HepG2 (cell line): ENCODE data around the gene FAM174C. TPM values are rescaled to one million over a fixed set of nuclear protein-coding genes. Genes with fewer than 3 reads are reported as not detected.
A peak's percentile ranks its signal among the peaks of the same experiment; 100 is the strongest.

Experiments
- CBX2 ChIP-seq, 2 experiments: fragments of 200-600 bp in 1 of 2; sonication (generic); formaldehyde crosslinking in 1 of 2; IDR thresholded peaks; 2 replicates each; pipeline versions ENCODE4 v1.7.0 to v1.8.1; 2018 to 2022; ENCODE audit warnings: low read depth in 2 of 2, low read length in 1 of 2, mild to moderate bottlenecking in 1 of 2, missing genetic modification reagents in 1 of 2
- FLYWCH1 ChIP-seq: sonication (generic); formaldehyde crosslinking; IDR thresholded peaks from 2 replicates; pipeline ENCODE4 v1.8.1; 2023; ENCODE audit warnings: mild to moderate bottlenecking, missing genetic modification reagents
- GTF2F1 ChIP-seq: fragments of 150-350 bp; IDR thresholded peaks from 2 replicates; pipeline ENCODE4 v1.6.1; 2014; ENCODE audit warnings: low read length
- HMG20B ChIP-seq: conservative IDR thresholded peaks from 2 replicates; pipeline ENCODE4 v1.6.1; 2016; ENCODE audit warnings: missing genetic modification reagents, missing compliant biosample characterization
- KLF11 ChIP-seq: IDR thresholded peaks from 2 replicates; pipeline ENCODE4 v1.6.1; 2016; ENCODE audit warnings: missing compliant biosample characterization
- KLF9 ChIP-seq: IDR thresholded peaks from 2 replicates; pipeline ENCODE4 v1.6.1; 2016; ENCODE audit warnings: low read depth
- NFIC ChIP-seq: IDR thresholded peaks from 2 replicates; pipeline ENCODE4 v1.6.1; 2012; ENCODE audit warnings: mild to moderate bottlenecking, low read length, inconsistent platforms
- SPEN ChIP-seq: sonication (generic); formaldehyde crosslinking; IDR thresholded peaks from 2 replicates; pipeline ENCODE4 v1.5.1; 2020; ENCODE audit warnings: low read depth, mild to moderate bottlenecking, missing genetic modification reagents
- STAG1 ChIP-seq: sonication (generic); formaldehyde crosslinking; IDR thresholded peaks from 2 replicates; pipeline ENCODE4 v1.4.0; 2020; ENCODE audit warnings: missing genetic modification reagents
- TRIM24 ChIP-seq: sonication (generic); formaldehyde crosslinking; IDR thresholded peaks from 2 replicates; pipeline ENCODE4 v1.8.0; 2022; ENCODE audit warnings: mild to moderate bottlenecking, missing genetic modification reagents
- ZFP1 ChIP-seq: IDR thresholded peaks from 2 replicates; pipeline ENCODE4 v1.6.1; 2016
- ZMYM2 ChIP-seq: sonication (generic); formaldehyde crosslinking; IDR thresholded peaks from 2 replicates; pipeline ENCODE4 v1.8.0; 2022; ENCODE audit warnings: mild to moderate bottlenecking, missing genetic modification reagents
- ZNF230 ChIP-seq: sonication (generic); formaldehyde crosslinking; IDR thresholded peaks from 2 replicates; pipeline ENCODE4 v1.4.0; 2020; ENCODE audit warnings: mild to moderate bottlenecking, missing genetic modification reagents
- ZNF264 ChIP-seq: sonication (generic); formaldehyde crosslinking; IDR thresholded peaks from 2 replicates; pipeline ENCODE4 v1.4.0; 2020; ENCODE audit warnings: missing genetic modification reagents
- ZNF484 ChIP-seq: sonication (generic); formaldehyde crosslinking; IDR thresholded peaks from 2 replicates; pipeline ENCODE4 v1.5.1; 2020; ENCODE audit warnings: mild to moderate bottlenecking, low read depth, missing genetic modification reagents, borderline replicate concordance
- ZNF629 ChIP-seq: sonication (generic); formaldehyde crosslinking; conservative IDR thresholded peaks from 2 replicates; pipeline ENCODE4 v1.5.0; 2020; ENCODE audit warnings: missing genetic modification reagents
- ZNF777 ChIP-seq: sonication (generic); formaldehyde crosslinking; IDR thresholded peaks from 2 replicates; pipeline ENCODE4 v1.4.0; 2020; ENCODE audit warnings: missing genetic modification reagents
- ZSCAN21 ChIP-seq: sonication (generic); formaldehyde crosslinking; IDR thresholded peaks from 2 replicates; pipeline ENCODE4 v1.8.0; 2022; ENCODE audit warnings: mild to moderate bottlenecking, missing genetic modification reagents, moderate library complexity, borderline replicate concordance
- ZSCAN22 ChIP-seq: sonication (generic); formaldehyde crosslinking; IDR thresholded peaks from 2 replicates; pipeline ENCODE4 v1.4.0; 2020; ENCODE audit warnings: mild to moderate bottlenecking, missing genetic modification reagents
- polyA plus RNA-seq, 8 experiments: library from polyadenylated mRNA; depleted of rRNA in 3 of 8; stranded (reverse) in 7 of 8; unstranded in 1 of 8; fragments of >200 nt; fragmentation: Illumina TruSeq in 4 of 8; extraction: Trizol in 4 of 8; gene quantifications; 2 replicates each; pipeline versions ENCODE4 v1.2.1 to v1.2.3, GENCODE V29; 2011 to 2016; ENCODE audit warnings: low read depth in 4 of 8, missing spikeins in 1 of 8, mixed read lengths in 1 of 8; ENCODE audit not compliant: insufficient read depth in 1 of 8
- total RNA-seq, 5 experiments: library from RNA; depleted of rRNA; stranded (reverse); fragments of >200 nt; fragmentation: Illumina TruSeq; extraction: Trizol; gene quantifications; 2 replicates each; pipeline ENCODE4 v1.2.3, GENCODE V29; 2016; ENCODE audit warnings: low read depth in 1 of 5
- TF ChIP-seq, protein P1 (sequence below): sonication (generic); formaldehyde crosslinking; IDR thresholded peaks from 2 replicates; pipeline ENCODE4 v1.4.0; 2020; ENCODE audit warnings: missing genetic modification reagents
- TF ChIP-seq, protein P2 (sequence below): sonication (generic); formaldehyde crosslinking; IDR thresholded peaks from 2 replicates; pipeline ENCODE4 v1.8.0; 2022; ENCODE audit warnings: mild to moderate bottlenecking, missing genetic modification reagents, moderate library complexity
- TF ChIP-seq, protein P3 (sequence below): sonication (generic); formaldehyde crosslinking; IDR thresholded peaks from 2 replicates; pipeline ENCODE4 v1.5.0; 2020; ENCODE audit warnings: mild to moderate bottlenecking, missing genetic modification reagents
- TF ChIP-seq, protein P4 (sequence below): IDR thresholded peaks from 2 replicates; pipeline ENCODE4 v1.6.1; 2016; ENCODE audit warnings: mild to moderate bottlenecking
- TF ChIP-seq, protein P5 (sequence below): sonication (generic); formaldehyde crosslinking; IDR thresholded peaks from 2 replicates; pipeline ENCODE4 v1.4.0; 2020; ENCODE audit warnings: missing genetic modification reagents

The FAM174C gene
- total and polyA plus RNA-seq, 2 of the 13 experiments (the other 11 are each of a cell fraction or from before 2014, with no cell fraction given): 19.5 to 31.3 TPM

DNA sequence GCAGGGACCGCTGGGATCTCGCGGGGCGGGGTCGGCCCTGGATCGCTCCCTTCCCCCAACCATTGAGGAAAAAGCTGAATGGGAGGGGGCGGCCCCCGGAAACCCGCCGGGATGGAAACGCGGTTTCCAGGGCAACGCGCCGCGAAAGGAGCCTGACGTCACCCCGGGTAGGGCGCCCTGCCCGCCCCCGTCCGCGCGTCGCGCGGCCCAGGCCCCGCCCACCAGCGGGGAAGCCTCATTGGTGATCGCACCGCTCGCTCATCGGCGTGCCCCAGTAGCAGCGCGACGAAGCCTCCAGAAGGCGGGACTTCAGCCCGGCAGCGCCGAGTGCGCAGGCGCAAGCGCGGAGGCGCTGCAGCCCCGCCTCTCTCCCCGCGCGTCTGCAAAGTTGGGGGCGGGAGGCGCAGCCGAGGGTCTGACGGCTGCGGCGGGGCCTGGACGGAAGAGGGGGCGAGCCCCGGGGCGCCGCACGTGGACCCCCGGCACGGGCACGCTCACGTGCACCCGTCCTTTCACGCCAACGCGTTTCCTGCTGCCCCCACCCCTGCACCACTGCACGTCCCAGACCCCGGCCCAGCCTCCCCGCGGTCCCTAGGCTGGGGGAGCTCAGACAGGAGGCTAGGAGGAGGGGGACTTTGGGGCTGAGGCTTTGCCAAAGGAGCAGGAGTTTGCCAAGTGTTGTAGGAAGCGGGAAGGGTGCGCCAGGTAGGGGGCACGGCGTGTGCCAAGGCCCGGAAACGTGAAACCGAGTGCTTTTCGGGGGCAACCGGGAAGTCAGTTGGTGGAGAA is 14.4 kb upstream of the FAM174C start (continued):
- TF ChIP-seq ZNF264: no peak
- TF ChIP-seq FLYWCH1 (CRISPR knock-in tag): no peak
- peak; percentile 82; the same call in 1 of the 2 replicates for TF ChIP-seq ZSCAN22 (CRISPR knock-in tag)
- TF ChIP-seq, protein P1, sequence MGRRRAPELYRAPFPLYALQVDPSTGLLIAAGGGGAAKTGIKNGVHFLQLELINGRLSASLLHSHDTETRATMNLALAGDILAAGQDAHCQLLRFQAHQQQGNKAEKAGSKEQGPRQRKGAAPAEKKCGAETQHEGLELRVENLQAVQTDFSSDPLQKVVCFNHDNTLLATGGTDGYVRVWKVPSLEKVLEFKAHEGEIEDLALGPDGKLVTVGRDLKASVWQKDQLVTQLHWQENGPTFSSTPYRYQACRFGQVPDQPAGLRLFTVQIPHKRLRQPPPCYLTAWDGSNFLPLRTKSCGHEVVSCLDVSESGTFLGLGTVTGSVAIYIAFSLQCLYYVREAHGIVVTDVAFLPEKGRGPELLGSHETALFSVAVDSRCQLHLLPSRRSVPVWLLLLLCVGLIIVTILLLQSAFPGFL (CRISPR knock-in tag): no peak
- no peak for TF ChIP-seq ZNF230 (CRISPR knock-in tag)
- no peak for TF ChIP-seq ZNF484
- TF ChIP-seq, protein P2, sequence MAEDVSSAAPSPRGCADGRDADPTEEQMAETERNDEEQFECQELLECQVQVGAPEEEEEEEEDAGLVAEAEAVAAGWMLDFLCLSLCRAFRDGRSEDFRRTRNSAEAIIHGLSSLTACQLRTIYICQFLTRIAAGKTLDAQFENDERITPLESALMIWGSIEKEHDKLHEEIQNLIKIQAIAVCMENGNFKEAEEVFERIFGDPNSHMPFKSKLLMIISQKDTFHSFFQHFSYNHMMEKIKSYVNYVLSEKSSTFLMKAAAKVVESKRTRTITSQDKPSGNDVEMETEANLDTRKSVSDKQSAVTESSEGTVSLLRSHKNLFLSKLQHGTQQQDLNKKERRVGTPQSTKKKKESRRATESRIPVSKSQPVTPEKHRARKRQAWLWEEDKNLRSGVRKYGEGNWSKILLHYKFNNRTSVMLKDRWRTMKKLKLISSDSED (CRISPR knock-in tag): no peak
- TF ChIP-seq SPEN (CRISPR knock-in tag): peak; percentile 23; the same call in 1 of the 2 replicates
- peak; percentile 81 for TF ChIP-seq ZNF777 (CRISPR knock-in tag)
- TF ChIP-seq NFIC: no peak
- no peak for TF ChIP-seq CBX2 (IDR thresholded peaks at IDR 0.05; ENCODE audit: low read depth, low read length)
- TF ChIP-seq CBX2 (CRISPR knock-in tag; IDR thresholded peaks at IDR 0.05; ENCODE audit: low read depth): no peak
- no peak for TF ChIP-seq KLF11 (CRISPR knock-in tag)
- no peak for TF ChIP-seq ZSCAN21 (CRISPR knock-in tag)
- no peak for TF ChIP-seq GTF2F1
- TF ChIP-seq ZFP1 (CRISPR knock-in tag): no peak
- TF ChIP-seq ZNF629 (CRISPR knock-in tag): no peak
- TF ChIP-seq KLF9 (CRISPR knock-in tag): no peak
- TF ChIP-seq TRIM24: no peak
- TF ChIP-seq STAG1 (CRISPR knock-in tag): no peak
- TF ChIP-seq, protein P3, sequence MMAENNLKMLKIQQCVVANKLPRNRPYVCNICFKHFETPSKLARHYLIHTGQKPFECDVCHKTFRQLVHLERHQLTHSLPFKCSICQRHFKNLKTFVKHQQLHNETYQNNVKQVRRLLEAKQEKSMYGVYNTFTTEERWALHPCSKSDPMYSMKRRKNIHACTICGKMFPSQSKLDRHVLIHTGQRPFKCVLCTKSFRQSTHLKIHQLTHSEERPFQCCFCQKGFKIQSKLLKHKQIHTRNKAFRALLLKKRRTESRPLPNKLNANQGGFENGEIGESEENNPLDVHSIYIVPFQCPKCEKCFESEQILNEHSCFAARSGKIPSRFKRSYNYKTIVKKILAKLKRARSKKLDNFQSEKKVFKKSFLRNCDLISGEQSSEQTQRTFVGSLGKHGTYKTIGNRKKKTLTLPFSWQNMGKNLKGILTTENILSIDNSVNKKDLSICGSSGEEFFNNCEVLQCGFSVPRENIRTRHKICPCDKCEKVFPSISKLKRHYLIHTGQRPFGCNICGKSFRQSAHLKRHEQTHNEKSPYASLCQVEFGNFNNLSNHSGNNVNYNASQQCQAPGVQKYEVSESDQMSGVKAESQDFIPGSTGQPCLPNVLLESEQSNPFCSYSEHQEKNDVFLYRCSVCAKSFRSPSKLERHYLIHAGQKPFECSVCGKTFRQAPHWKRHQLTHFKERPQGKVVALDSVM (CRISPR knock-in tag): no peak; the same call in 1 of the 2 replicates
- TF ChIP-seq ZMYM2: no peak
- TF ChIP-seq, protein P4, sequence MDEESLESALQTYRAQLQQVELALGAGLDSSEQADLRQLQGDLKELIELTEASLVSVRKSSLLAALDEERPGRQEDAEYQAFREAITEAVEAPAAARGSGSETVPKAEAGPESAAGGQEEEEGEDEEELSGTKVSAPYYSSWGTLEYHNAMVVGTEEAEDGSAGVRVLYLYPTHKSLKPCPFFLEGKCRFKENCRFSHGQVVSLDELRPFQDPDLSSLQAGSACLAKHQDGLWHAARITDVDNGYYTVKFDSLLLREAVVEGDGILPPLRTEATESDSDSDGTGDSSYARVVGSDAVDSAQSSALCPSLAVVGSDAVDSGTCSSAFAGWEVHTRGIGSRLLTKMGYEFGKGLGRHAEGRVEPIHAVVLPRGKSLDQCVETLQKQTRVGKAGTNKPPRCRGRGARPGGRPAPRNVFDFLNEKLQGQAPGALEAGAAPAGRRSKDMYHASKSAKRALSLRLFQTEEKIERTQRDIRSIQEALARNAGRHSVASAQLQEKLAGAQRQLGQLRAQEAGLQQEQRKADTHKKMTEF: no peak
- no peak for TF ChIP-seq HMG20B (CRISPR knock-in tag)
- TF ChIP-seq, protein P5, sequence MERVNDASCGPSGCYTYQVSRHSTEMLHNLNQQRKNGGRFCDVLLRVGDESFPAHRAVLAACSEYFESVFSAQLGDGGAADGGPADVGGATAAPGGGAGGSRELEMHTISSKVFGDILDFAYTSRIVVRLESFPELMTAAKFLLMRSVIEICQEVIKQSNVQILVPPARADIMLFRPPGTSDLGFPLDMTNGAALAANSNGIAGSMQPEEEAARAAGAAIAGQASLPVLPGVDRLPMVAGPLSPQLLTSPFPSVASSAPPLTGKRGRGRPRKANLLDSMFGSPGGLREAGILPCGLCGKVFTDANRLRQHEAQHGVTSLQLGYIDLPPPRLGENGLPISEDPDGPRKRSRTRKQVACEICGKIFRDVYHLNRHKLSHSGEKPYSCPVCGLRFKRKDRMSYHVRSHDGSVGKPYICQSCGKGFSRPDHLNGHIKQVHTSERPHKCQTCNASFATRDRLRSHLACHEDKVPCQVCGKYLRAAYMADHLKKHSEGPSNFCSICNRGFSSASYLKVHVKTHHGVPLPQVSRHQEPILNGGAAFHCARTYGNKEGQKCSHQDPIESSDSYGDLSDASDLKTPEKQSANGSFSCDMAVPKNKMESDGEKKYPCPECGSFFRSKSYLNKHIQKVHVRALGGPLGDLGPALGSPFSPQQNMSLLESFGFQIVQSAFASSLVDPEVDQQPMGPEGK (CRISPR knock-in tag): peak; percentile 86
